Activated naive CD4-positive, alpha-beta T cell treated with anti-CD3 and anti-CD28 coated beads, Interleukin-2, amount 10 ng/mL, durations not matched to agents 7 days and 5 days (primary cell): ENCODE results near the gene BFSP1.

Experiments used
- CTCF ChIA-PET: fragments of 350-600 bp; sonication (Branson Sonifier 250); formaldehyde crosslinking; loops from one replicate; lab custom pipeline; 2021; ENCODE audit warnings: antibody characterized with exemption; lab: Charles Lee
- DNase-seq: peaks from one replicate; pipeline ENCODE4 v3.0.0-alpha.2; 2020
- H3K27ac Mint-ChIP-seq: one replicate; pipeline ENCODE4 v1.8.0; 2021; ENCODE audit warnings: mild to moderate bottlenecking, moderate library complexity, mixed read lengths
- H3K27me3 Mint-ChIP-seq: one replicate; pipeline ENCODE4 v1.8.0; 2021; ENCODE audit warnings: mild to moderate bottlenecking, mixed read lengths
- H3K36me3 Mint-ChIP-seq: one replicate; pipeline ENCODE4 v1.8.0; 2021; ENCODE audit warnings: mixed read lengths
- H3K4me1 Mint-ChIP-seq: one replicate; pipeline ENCODE4 v1.8.0; 2021; ENCODE audit warnings: mixed read lengths
- H3K4me3 Mint-ChIP-seq: one replicate; pipeline ENCODE4 v1.8.0; 2021; ENCODE audit warnings: mild to moderate bottlenecking, moderate library complexity, mixed read lengths
- H3K9me3 Mint-ChIP-seq: one replicate; pipeline ENCODE4 v1.8.0; 2021; ENCODE audit warnings: mixed read lengths

BFSP1 gene

GRCh38 chr20:17468073-17468840 is 62.9 kb downstream of the BFSP1 start:
- H3K27ac Mint-ChIP-seq: no peak overlapping the region
- no peaks in the 10 kb centered on the region for H3K36me3 Mint-ChIP-seq
- DNase-seq: no peak
- H3K9me3 Mint-ChIP-seq: no peaks in the 10 kb centered on the region
- H3K4me1 Mint-ChIP-seq: no peaks in the 10 kb centered on the region
- H3K27me3 Mint-ChIP-seq: peaks cover 5% of the 10 kb centered on the region
- H3K4me3 Mint-ChIP-seq: no peak overlapping the region
- CTCF ChIA-PET: interaction anchor here (0.6 kb wide), 1 partner anchor 35 kb away, joined by 3 read pairs; no protein-coding TSS in a partner anchor

DNA sequence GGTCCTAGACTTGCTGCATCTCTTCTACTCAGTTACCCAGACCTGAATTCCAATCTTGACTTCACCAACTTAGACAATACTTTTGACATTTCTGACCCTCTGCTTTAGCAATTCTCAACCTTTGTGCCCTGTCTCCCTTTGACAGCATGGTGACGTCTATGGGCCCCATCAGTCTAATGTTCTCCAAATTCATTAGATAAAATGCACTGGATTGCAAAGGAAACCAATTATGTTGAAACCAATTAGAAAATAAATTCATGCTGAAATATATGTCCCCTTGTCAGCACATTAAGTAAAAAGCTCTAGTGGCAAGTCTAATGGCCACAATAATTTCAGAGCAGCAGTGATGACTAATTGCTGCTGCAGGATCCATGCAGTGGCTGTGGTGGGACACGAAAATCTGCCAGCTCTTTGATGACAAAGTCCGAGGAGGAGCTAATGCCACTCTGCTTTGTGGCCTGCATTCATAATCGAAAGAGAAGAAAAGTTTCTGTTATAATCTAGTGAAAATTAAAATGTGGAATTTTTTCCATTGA is 64.0 kb downstream of the BFSP1 start:
- no peak overlapping the region for H3K4me3 Mint-ChIP-seq
- CTCF ChIA-PET: no interaction called here
- peaks cover 5% of the 10 kb centered on the region for H3K27me3 Mint-ChIP-seq
- no peaks in the 10 kb centered on the region for H3K36me3 Mint-ChIP-seq
- H3K9me3 Mint-ChIP-seq: no peaks in the 10 kb centered on the region
- H3K4me1 Mint-ChIP-seq: no peaks in the 10 kb centered on the region
- no peak overlapping the region for H3K27ac Mint-ChIP-seq
- no peak for DNase-seq

- no peaks in the 10 kb centered on the region for H3K4me1 Mint-ChIP-seq
- no peak overlapping the region for H3K27ac Mint-ChIP-seq
- CTCF ChIA-PET: no interaction called here
- DNase-seq: no peak
- H3K36me3 Mint-ChIP-seq: no peaks in the 10 kb centered on the region
- peaks cover 3% of the 10 kb centered on the region for H3K27me3 Mint-ChIP-seq
- no peaks in the 10 kb centered on the region for H3K9me3 Mint-ChIP-seq
- no peak overlapping the region for H3K4me3 Mint-ChIP-seq
These were observed 64.5 kb downstream of the BFSP1 start for GRCh38 chr20:17466641-17467040.

GRCh38 chr20:17465236-17465635 is 65.9 kb downstream of the BFSP1 start:
- Mint-ChIP-seq H3K9me3 (no peaks in the 10 kb centered on the region), H3K4me3 (no peak overlapping the region), H3K4me1 (peaks cover 5% of the 10 kb centered on the region), H3K27me3 (no peaks in the 10 kb centered on the region), H3K36me3 (no peaks in the 10 kb centered on the region), H3K27ac (no peak overlapping the region)
- no peak for DNase-seq
- CTCF ChIA-PET: no interaction called here

DNA sequence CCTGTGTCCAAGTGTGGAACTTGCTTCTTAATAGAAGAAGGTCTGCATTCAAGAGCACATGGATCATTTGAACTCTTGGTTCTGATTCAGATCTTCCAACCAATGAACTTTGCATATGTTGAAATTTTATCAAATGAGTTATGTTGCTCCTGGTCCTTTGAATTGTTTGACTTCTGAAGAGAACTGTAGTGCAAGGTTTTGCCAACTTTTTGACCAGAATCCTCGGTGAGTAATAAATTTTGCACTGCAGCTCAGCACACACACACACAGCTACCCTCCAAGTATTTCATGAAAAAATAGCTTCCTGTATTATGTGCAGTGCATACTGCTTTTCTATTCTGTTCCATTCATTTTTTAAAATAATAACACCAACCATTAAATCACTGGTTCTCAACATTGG is 67.5 kb downstream of the BFSP1 start:
- Mint-ChIP-seq H3K27me3 (no peaks in the 10 kb centered on the region), H3K4me3 (no peak overlapping the region), H3K27ac (no peak overlapping the region), H3K36me3 (no peaks in the 10 kb centered on the region), H3K9me3 (peaks cover 2% of the 10 kb centered on the region), H3K4me1 (peaks cover 6% of the 10 kb centered on the region)
- CTCF ChIA-PET: no interaction called here
- DNase-seq: no peak

DNA sequence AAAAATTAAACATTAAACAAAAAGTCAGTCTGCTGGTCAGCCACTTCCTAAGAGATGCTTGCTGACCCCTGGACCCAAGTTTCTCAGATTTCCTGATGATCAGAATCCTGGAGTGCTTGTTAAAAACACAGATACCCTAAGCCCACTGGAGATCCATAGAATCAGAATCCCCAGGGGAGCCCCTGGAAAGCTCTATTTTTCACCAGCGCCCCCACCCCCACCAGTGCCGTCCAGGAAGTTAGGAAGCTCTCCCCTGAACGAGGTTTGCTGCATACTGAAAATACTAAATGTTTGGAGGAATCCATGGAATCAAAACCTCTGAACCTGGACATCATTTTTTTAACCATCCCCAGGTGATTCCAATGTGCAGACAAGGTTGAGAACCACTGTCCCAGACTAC is 69.2 kb downstream of the BFSP1 start:
- DNase-seq: no peak
- Mint-ChIP-seq H3K9me3 (peaks cover 2% of the 10 kb centered on the region), H3K27me3 (peaks cover 12% of the 10 kb centered on the region), H3K27ac (no peak overlapping the region), H3K4me1 (peaks cover 6% of the 10 kb centered on the region), H3K4me3 (no peak overlapping the region), H3K36me3 (no peaks in the 10 kb centered on the region)
- CTCF ChIA-PET: no interaction called here

DNA sequence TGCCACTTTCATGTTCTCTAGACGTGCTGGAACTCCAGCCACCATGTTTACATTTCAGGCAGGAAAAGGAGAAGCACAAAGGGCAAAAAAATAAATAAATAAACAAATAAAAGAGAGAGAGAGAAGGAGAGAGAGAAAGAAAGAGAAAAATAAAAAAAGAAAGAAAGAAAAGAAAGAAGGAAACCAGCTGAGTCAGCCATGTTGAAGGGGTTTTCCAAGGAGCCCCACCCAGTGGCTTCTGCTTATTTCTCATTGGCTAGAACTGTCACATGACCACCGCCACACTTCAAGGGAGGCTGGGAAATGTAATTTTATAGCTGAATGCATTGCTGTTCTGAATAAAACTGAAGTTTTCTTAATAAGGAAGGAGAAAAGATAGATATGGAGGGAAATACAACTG is 71.1 kb downstream of the BFSP1 start:
- Mint-ChIP-seq H3K36me3 (no peaks in the 10 kb centered on the region), H3K27ac (no peak overlapping the region), H3K4me3 (no peak overlapping the region), H3K4me1 (peaks cover 6% of the 10 kb centered on the region), H3K27me3 (peaks cover 17% of the 10 kb centered on the region), H3K9me3 (peaks cover 2% of the 10 kb centered on the region)
- CTCF ChIA-PET: no interaction called here
- DNase-seq: no peak

DNA sequence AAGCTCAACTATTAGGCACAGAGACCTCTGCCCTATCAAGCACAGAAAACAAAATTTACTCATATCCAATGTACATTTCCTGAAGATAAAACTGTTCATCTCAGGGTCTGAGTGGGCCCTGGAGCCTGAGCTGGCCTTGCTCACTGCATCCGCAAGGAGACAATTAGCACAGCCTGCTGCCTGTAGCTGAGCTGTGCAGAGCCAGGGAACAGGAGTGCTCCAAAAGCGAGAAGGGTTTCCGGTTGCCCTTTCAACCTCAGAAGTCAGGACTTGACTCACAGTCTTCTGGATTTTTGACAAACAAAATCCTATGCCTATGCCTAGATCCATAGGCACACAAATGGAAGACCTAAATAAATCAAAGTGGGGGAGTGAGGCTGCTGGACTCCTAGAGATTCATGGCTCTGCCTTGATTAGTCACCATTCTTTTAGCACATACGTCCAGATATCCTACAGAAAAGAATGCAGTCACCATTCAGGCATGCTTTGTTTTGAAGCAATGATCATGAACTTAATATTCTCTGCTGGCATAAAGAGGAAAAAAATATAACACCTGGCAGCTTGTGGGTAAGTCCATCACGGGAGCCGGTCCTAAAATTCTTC is 73.5 kb downstream of the BFSP1 start:
- peaks cover 2% of the 10 kb centered on the region for H3K9me3 Mint-ChIP-seq

DNA sequence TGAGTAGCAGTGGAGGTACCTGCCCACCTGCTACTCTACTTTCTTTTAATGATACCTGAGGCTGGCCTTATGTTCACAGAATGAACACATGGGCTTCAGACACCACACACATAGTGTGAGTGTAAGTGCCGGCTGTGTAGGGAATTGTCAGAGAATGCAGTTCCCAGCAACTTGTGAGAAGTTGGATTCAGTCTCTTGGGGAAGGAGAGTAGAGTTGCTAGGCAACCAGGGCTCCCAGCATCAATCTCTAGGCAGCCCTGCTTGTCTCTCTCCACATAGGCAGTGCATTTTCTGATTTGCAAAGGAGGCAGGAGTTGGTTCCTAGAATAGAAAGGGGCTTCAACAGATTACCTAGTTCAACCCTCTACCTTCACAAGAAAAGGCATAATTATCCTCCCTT is 74.1 kb downstream of the BFSP1 start:
- Mint-ChIP-seq H3K9me3 (peaks cover 2% of the 10 kb centered on the region), H3K4me3 (no peak overlapping the region), H3K27me3 (peaks cover 41% of the 10 kb centered on the region), H3K27ac (no peak overlapping the region), H3K36me3 (no peaks in the 10 kb centered on the region), H3K4me1 (peaks cover 6% of the 10 kb centered on the region)
- DNase-seq: no peak
- CTCF ChIA-PET: no interaction called here

More for the DNA sequence above, 73.5 kb downstream of the BFSP1 start:
- Mint-ChIP-seq H3K36me3 (no peaks in the 10 kb centered on the region), H3K4me3 (no peak overlapping the region), H3K27me3 (peaks cover 35% of the 10 kb centered on the region), H3K27ac (no peak overlapping the region), H3K4me1 (peaks cover 6% of the 10 kb centered on the region)
- CTCF ChIA-PET: interaction anchor here (0.6 kb wide), 1 partner anchor 24 kb away, joined by 3 read pairs; no protein-coding TSS in a partner anchor
- DNase-seq: no peak

GRCh38 chr20:17456279-17456678 is 74.9 kb downstream of the BFSP1 start:
- H3K4me3 Mint-ChIP-seq: no peak overlapping the region
- CTCF ChIA-PET: interaction anchor here (0.7 kb wide), 1 partner anchor 42 kb away, joined by 3 read pairs; no protein-coding TSS in a partner anchor
- DNase-seq: no peak
- H3K27me3 Mint-ChIP-seq: peaks cover 46% of the 10 kb centered on the region
- no peaks in the 10 kb centered on the region for H3K36me3 Mint-ChIP-seq
- peaks cover 2% of the 10 kb centered on the region for H3K9me3 Mint-ChIP-seq
- H3K4me1 Mint-ChIP-seq: peaks cover 6% of the 10 kb centered on the region
- no peak overlapping the region for H3K27ac Mint-ChIP-seq

DNA sequence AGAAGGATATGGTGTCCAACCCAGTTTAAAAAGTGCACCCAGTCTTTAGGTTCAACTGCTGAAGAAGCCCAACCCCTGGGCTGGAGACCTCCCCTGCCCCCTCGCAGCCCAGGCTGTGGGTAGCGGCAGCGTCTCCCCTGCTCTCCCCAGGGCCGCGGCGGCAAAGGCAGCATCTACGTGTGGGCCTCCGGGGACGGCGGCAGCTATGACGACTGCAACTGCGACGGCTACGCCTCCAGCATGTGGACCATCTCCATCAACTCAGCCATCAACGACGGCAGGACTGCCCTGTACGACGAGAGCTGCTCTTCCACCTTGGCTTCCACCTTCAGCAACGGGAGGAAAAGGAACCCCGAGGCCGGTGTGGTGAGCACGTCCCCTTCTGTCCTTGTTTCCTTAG is 77.6 kb downstream of the BFSP1 start:
- H3K27me3 Mint-ChIP-seq: peaks cover 53% of the 10 kb centered on the region
- H3K9me3 Mint-ChIP-seq: no peaks in the 10 kb centered on the region
- CTCF ChIA-PET: interaction anchor here (1.5 kb wide), 1 partner anchor 21 kb away, joined by 4 read pairs; no protein-coding TSS in a partner anchor
- H3K4me1 Mint-ChIP-seq: no peaks in the 10 kb centered on the region
- no peak overlapping the region for H3K27ac Mint-ChIP-seq
- no peak overlapping the region for H3K4me3 Mint-ChIP-seq
- DNase-seq: no peak
- no peaks in the 10 kb centered on the region for H3K36me3 Mint-ChIP-seq

GRCh38 chr20:17452441-17452840 is 78.7 kb downstream of the BFSP1 start:
- no peaks in the 10 kb centered on the region for H3K9me3 Mint-ChIP-seq
- no peaks in the 10 kb centered on the region for H3K4me1 Mint-ChIP-seq
- no peak overlapping the region for H3K4me3 Mint-ChIP-seq
- no peaks in the 10 kb centered on the region for H3K36me3 Mint-ChIP-seq
- no peak overlapping the region for H3K27ac Mint-ChIP-seq
- peaks cover 48% of the 10 kb centered on the region for H3K27me3 Mint-ChIP-seq
- CTCF ChIA-PET: no interaction called here
- no peak for DNase-seq

DNA sequence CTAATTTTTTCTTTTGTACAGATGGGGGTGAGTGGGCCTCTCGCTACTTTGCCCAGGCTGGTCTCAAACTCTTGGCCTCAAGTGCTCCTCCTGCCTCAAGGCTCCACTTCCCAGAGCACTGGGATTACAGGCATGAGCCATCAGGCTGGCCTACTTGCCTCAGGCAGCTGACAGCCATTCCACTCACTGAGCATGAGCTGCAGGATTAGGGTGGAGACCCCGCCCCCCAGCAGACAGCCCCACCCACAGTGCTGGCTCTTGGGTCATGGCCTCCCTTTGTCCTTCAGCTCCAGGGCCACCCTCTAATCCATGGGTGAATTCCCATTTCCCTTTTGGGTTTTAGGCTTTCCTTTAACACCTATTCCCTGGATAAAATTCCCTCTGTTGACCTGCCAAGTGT is 82.1 kb downstream of the BFSP1 start:
- Mint-ChIP-seq H3K27ac (no peak overlapping the region), H3K4me1 (no peaks in the 10 kb centered on the region), H3K9me3 (no peaks in the 10 kb centered on the region)

GRCh38 chr20:17448071-17448470 is 83.1 kb downstream of the BFSP1 start:
- H3K9me3 Mint-ChIP-seq: no peaks in the 10 kb centered on the region

More for the DNA sequence above, 82.1 kb downstream of the BFSP1 start:
- no peak for DNase-seq
- H3K4me3 Mint-ChIP-seq: no peak overlapping the region
- CTCF ChIA-PET: interaction anchor here (0.8 kb wide), 1 partner anchor 628 kb away, joined by 3 read pairs; no protein-coding TSS in a partner anchor
- no peaks in the 10 kb centered on the region for H3K36me3 Mint-ChIP-seq
- H3K27me3 Mint-ChIP-seq: peaks cover 33% of the 10 kb centered on the region

More at GRCh38 chr20:17448071-17448470, 83.1 kb downstream of the BFSP1 start:
- Mint-ChIP-seq H3K4me1 (no peaks in the 10 kb centered on the region), H3K27ac (no peak overlapping the region), H3K4me3 (no peak overlapping the region), H3K36me3 (no peaks in the 10 kb centered on the region), H3K27me3 (peaks cover 31% of the 10 kb centered on the region)
- CTCF ChIA-PET: no interaction called here
- no peak for DNase-seq
